Measurements from ENCODE around the gene SETD2. TPM values are rescaled to one million over a fixed set of nuclear protein-coding genes. Genes with fewer than 3 reads are reported as not detected.
A peak's percentile ranks its signal among the peaks of the same experiment; 100 is the strongest.
"Not testable (repeated sequence)": the region's sequence is repeated elsewhere in the genome, so short reads cannot be mapped to it uniquely, and the experiment has no call there.

The SETD2 gene
- total and polyA plus RNA-seq, 2 donors (not counting 1 experiment from before 2014, with no cell fraction given): 22.6 to 91.4 TPM

DNA sequence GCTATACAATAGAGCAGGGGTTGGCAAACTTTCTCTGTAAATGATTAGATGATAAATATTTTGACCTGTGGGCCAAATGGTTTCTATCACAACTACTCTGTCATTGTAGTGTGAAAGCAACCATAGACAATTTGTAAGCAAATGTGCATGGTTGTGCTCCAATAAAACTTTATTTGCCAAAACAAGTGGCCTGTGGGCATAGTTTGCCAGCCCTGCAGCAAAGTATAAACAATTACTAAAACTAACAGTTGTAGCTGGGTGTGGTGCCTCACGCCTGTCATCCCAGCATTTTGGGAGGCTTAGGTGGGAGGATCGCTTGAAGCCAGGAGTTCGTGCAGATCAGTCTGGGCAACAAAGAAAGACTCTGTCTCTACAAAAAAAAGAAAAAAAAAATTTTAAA lies 122.8 kb downstream of the SETD2 start:
- H3K4me1 Mint-ChIP-seq: peaks cover 25% of the 10 kb centered on the region
- DNase-seq: no peak

DNA sequence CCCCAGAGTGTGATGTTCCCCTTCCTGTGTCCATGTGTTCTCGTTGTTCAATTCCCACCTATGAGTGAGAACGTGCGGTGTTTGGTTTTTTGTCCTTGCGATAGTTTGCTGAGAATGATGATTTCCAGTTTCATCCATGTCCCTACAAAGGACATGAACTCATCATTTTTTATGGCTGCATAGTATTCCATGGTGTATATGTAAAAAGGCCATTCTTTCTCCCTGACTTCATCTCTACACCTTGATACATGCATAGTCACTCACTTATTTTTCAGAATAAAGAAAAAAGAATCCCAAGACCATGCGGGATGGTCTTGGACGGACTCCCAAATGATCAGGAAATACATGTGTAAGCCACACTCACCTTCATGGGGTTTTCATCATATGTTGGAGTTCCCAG lies 126.6 kb downstream of the SETD2 start:
- H2AFZ ChIP-seq (ENCODE audit: insufficient read depth, low read depth, low read length, poor library complexity, severe bottlenecking); H4K20me1 ChIP-seq (ENCODE audit: control insufficient read depth, insufficient read depth, low read length, poor library complexity, severe bottlenecking); H3K9me3 Mint-ChIP-seq (ENCODE audit: insufficient read depth); DNase-seq; H3K9me3 ChIP-seq (ENCODE audit: control extremely low read depth in 1 of 3, control insufficient read depth in 2 of 3, insufficient read depth in 1 of 3, low read length in 2 of 3); H3K9ac ChIP-seq (ENCODE audit: low read length); H3K4me3 ChIP-seq (ENCODE audit: control extremely low read depth in 1 of 5, extremely low read depth in 1 of 5, insufficient read depth in 1 of 5, low read depth in 2 of 5, low read length in 4 of 5); H3K27me3 ChIP-seq (replicated peaks in 1 of 4; ENCODE audit: control extremely low read depth in 1 of 4, control insufficient read depth in 3 of 4, insufficient read depth in 4 of 4, low read length in 3 of 4); H3K27me3 Mint-ChIP-seq; POLR2A ChIA-PET; ATAC-seq (ENCODE audit: low read depth): not testable (repeated sequence)
- H3K4me1 Mint-ChIP-seq: peaks cover 25% of the 10 kb centered on the region
- Histone ChIP-seq H3K4me1 (ENCODE audit: control insufficient read depth in 2 of 2, insufficient read depth in 2 of 2, low read length in 2 of 2) (peaks cover 8 to 15% of the 10 kb centered on the region in 2 donors), H3K4me2 (replicated peaks; ENCODE audit: low read depth, low read length, poor library complexity, severe bottlenecking) (peak overlapping the region; percentile 28), H3K79me2 (ENCODE audit: control insufficient read depth, insufficient read depth, low read length) (peaks cover 26% of the 10 kb centered on the region), H3K36me3 (replicated peaks in 1 of 2; ENCODE audit: control extremely low read depth in 1 of 2, control insufficient read depth in 1 of 2, extremely low read depth in 1 of 2, insufficient read depth in 2 of 2, low read length in 1 of 2) (peaks cover 19 to 66% of the 10 kb centered on the region in 2 experiments), H3K27ac (ENCODE audit: low read length in 2 of 2) (peak overlapping the region; percentile 31 to 70)
- H3K27ac Mint-ChIP-seq: peak overlapping the region; percentile 93
- intact Hi-C loops (cut with micrococcal nuclease): loop anchor here (10.0 kb wide), 1 partner anchor 127 kb away; the partner anchor contains the start of gene SETD2
- CTCF ChIA-PET: interaction anchor here (1.5 kb wide), 1 partner anchor 115 kb away, joined by 3 read pairs; no protein-coding TSS in a partner anchor
- H3K4me3 Mint-ChIP-seq: peak overlapping the region; percentile 66
- 14% methylated on average over 1 of the region's 6 CpGs for WGBS (ENCODE audit: insufficient coverage)

More for the DNA sequence above, 122.8 kb downstream of the SETD2 start:
- ATAC-seq (ENCODE audit: low read depth): no peak
- intact Hi-C loops (cut with micrococcal nuclease): no loop called here
- Histone ChIP-seq H3K36me3 (replicated peaks in 1 of 2; ENCODE audit: control extremely low read depth in 1 of 2, control insufficient read depth in 1 of 2, extremely low read depth in 1 of 2, insufficient read depth in 2 of 2, low read length in 1 of 2) (peaks cover 14 to 54% of the 10 kb centered on the region in 2 experiments), H2AFZ (ENCODE audit: insufficient read depth, low read depth, low read length, poor library complexity, severe bottlenecking) (no peak overlapping the region), H3K4me2 (replicated peaks; ENCODE audit: low read depth, low read length, poor library complexity, severe bottlenecking) (no peak overlapping the region), H3K4me3 (ENCODE audit: control extremely low read depth in 1 of 5, extremely low read depth in 1 of 5, insufficient read depth in 1 of 5, low read depth in 2 of 5, low read length in 4 of 5) (no peak overlapping the region), H3K4me1 (ENCODE audit: control insufficient read depth in 2 of 2, insufficient read depth in 2 of 2, low read length in 2 of 2) (peaks cover 8 to 15% of the 10 kb centered on the region in 2 donors), H3K27me3 (replicated peaks in 1 of 4; ENCODE audit: control extremely low read depth in 1 of 4, control insufficient read depth in 3 of 4, insufficient read depth in 4 of 4, low read length in 3 of 4) (no peaks in the 10 kb centered on the region), H3K79me2 (ENCODE audit: control insufficient read depth, insufficient read depth, low read length) (peaks cover 28% of the 10 kb centered on the region), H3K27ac (ENCODE audit: low read length in 2 of 2) (no peak overlapping the region), H4K20me1 (ENCODE audit: control insufficient read depth, insufficient read depth, low read length, poor library complexity, severe bottlenecking) (peaks cover 10% of the 10 kb centered on the region), H3K9ac (ENCODE audit: low read length) (no peak overlapping the region), H3K9me3 (ENCODE audit: control extremely low read depth in 1 of 3, control insufficient read depth in 2 of 3, insufficient read depth in 1 of 3, low read length in 2 of 3) (no peaks in the 10 kb centered on the region)
- no CpG with 5 or more reads among the region's 3 CpGs for WGBS (ENCODE audit: insufficient coverage)
- CTCF ChIA-PET: interaction anchor here (0.8 to 1.0 kb wide), 3 partner anchors 8 to 32 kb away, joined by 3 to 5 read pairs (median 4); no protein-coding TSS in a partner anchor
- Mint-ChIP-seq H3K4me3 (no peak overlapping the region), H3K9me3 (ENCODE audit: insufficient read depth) (peaks cover 3% of the 10 kb centered on the region), H3K27me3 (no peaks in the 10 kb centered on the region), H3K27ac (no peak overlapping the region)
- TF ChIP-seq, protein P1, sequence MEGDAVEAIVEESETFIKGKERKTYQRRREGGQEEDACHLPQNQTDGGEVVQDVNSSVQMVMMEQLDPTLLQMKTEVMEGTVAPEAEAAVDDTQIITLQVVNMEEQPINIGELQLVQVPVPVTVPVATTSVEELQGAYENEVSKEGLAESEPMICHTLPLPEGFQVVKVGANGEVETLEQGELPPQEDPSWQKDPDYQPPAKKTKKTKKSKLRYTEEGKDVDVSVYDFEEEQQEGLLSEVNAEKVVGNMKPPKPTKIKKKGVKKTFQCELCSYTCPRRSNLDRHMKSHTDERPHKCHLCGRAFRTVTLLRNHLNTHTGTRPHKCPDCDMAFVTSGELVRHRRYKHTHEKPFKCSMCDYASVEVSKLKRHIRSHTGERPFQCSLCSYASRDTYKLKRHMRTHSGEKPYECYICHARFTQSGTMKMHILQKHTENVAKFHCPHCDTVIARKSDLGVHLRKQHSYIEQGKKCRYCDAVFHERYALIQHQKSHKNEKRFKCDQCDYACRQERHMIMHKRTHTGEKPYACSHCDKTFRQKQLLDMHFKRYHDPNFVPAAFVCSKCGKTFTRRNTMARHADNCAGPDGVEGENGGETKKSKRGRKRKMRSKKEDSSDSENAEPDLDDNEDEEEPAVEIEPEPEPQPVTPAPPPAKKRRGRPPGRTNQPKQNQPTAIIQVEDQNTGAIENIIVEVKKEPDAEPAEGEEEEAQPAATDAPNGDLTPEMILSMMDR (IDR thresholded peaks at IDR 0.05): no peak
- no peak for TF ChIP-seq EZH2 (IDR thresholded peaks at IDR 0.05; ENCODE audit: borderline replicate concordance, insufficient read depth, low read depth, low read length, poor library complexity, severe bottlenecking)
- POLR2A ChIA-PET: interaction anchor here (1.0 kb wide), 1 partner anchor 62 kb away, joined by 4 read pairs; the partner anchor contains the start of gene NBEAL2

All from B cell (primary cell).